ENCODE results near the gene RIPK4. TPM values are rescaled to one million over a fixed set of nuclear protein-coding genes. Genes with fewer than 3 reads are reported as not detected.

The RIPK4 gene
- total and polyA plus RNA-seq, 2 donors (not counting 1 experiment from before 2014, with no cell fraction given), result not detected

- peaks cover 0 to 34% (median 1%) of the 10 kb centered on the region in 3 donors for H3K9me3 ChIP-seq (ENCODE audit: control extremely low read depth in 1 of 3, control insufficient read depth in 2 of 3, insufficient read depth in 1 of 3, low read length in 2 of 3)
Measured at GRCh38 chr21:41736423-41736822, 30.4 kb downstream of the RIPK4 start.

More at GRCh38 chr21:41736423-41736822, 30.4 kb downstream of the RIPK4 start:
- ATAC-seq (ENCODE audit: low read depth) (no peak), DNase-seq (no peak)
- Histone ChIP-seq H3K4me2 (replicated peaks; ENCODE audit: low read depth, low read length, poor library complexity, severe bottlenecking) (no peak overlapping the region), H3K4me1 (ENCODE audit: control insufficient read depth in 2 of 2, insufficient read depth in 2 of 2, low read length in 2 of 2) (no peaks in the 10 kb centered on the region), H3K36me3 (replicated peaks in 1 of 2; ENCODE audit: control extremely low read depth in 1 of 2, control insufficient read depth in 1 of 2, extremely low read depth in 1 of 2, insufficient read depth in 2 of 2, low read length in 1 of 2) (no peaks in the 10 kb centered on the region), H4K20me1 (ENCODE audit: control insufficient read depth, insufficient read depth, low read length, poor library complexity, severe bottlenecking) (no peaks in the 10 kb centered on the region), H3K79me2 (ENCODE audit: control insufficient read depth, insufficient read depth, low read length) (no peaks in the 10 kb centered on the region), H3K27me3 (replicated peaks in 1 of 4; ENCODE audit: control extremely low read depth in 1 of 4, control insufficient read depth in 3 of 4, insufficient read depth in 4 of 4, low read length in 3 of 4) (no peaks in the 10 kb centered on the region), H3K27ac (ENCODE audit: low read length in 2 of 2) (no peak overlapping the region), H3K9ac (ENCODE audit: low read length) (no peak overlapping the region), H3K4me3 (ENCODE audit: control extremely low read depth in 1 of 5, extremely low read depth in 1 of 5, insufficient read depth in 1 of 5, low read depth in 2 of 5, low read length in 4 of 5) (no peak overlapping the region), H2AFZ (ENCODE audit: insufficient read depth, low read depth, low read length, poor library complexity, severe bottlenecking) (no peak overlapping the region)
- 92% methylated on average over 1 of the region's 2 CpGs for WGBS (ENCODE audit: insufficient coverage)
- ChIA-PET POLR2A (no interaction called here), CTCF (no interaction called here)
- intact Hi-C loops (cut with micrococcal nuclease), result no loop called here
- H3K27me3 Mint-ChIP-seq, result peaks cover 36% of the 10 kb centered on the region
- TF ChIP-seq CTCF (IDR thresholded peaks at IDR 0.05), result no peak
- TF ChIP-seq EZH2 (IDR thresholded peaks at IDR 0.05; ENCODE audit: borderline replicate concordance, insufficient read depth, low read depth, low read length, poor library complexity, severe bottlenecking), result no peak
- no peak overlapping the region for H3K27ac Mint-ChIP-seq
- H3K4me1 Mint-ChIP-seq, result no peaks in the 10 kb centered on the region
- H3K4me3 Mint-ChIP-seq, result no peak overlapping the region
- H3K9me3 Mint-ChIP-seq (ENCODE audit: insufficient read depth), result no peaks in the 10 kb centered on the region

Measured in B cell (primary cell).